ENCODE results near the gene HMCN2. TPM values are rescaled to one million over a fixed set of nuclear protein-coding genes. Genes with fewer than 3 reads are reported as not detected.

Gene HMCN2
- total RNA-seq, 4 donors from 2014 or later: 9.6 to 21.1 (median 15.5) TPM

DNA sequence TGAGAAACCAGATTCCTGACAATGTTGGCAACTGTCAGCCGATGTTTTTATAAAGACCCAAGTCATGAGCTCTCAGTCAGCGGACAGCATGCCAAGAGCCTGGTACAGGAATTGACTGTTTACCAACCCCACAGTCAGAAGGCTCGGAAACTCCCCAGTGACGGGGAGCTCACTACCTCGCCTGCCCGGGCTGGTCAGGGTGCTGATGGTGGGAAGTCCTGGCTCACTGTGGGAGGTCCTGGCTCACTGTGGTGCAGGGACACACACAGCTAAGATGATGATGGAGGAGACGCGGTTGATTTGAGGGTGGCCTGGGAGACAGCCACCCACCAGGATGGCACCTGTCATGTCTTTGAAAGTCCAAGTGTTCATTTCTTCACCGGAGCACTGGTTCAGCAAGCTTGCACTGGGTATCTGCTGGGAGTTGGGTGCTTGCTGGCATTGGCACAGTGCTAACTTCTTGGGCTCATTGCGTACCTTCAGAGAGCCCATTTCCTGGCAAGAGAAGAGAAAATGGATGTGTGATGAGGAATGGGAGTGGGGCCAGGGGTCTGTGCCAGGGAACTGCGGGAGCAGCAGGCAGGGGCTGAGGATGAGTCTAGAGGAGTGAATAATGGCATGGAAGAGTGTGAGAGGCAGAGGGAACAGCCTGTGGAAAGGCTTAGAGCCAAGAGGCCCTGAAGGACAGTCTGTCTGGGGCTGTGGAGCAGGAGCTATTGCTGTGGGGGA lies 194.5 kb downstream of the HMCN2 start:
- TF ChIP-seq CTCF (IDR thresholded peaks at IDR 0.05): no peak
- TF ChIP-seq POLR2A (IDR thresholded peaks at IDR 0.05): no peak
- TF ChIP-seq EP300 (IDR thresholded peaks at IDR 0.05): no peak
- no peak for TF ChIP-seq POLR2AphosphoS5 (IDR thresholded peaks at IDR 0.05)
- H3K27me3 ChIP-seq: no peaks in the 10 kb centered on the region
- H3K9me3 ChIP-seq: no peaks in the 10 kb centered on the region
- peaks cover 0 to 41% of the 10 kb centered on the region in 2 donors for H3K36me3 ChIP-seq
- H3K4me1 ChIP-seq: peaks cover 0 to 9% (median 0%) of the 10 kb centered on the region in 3 donors
- ATAC-seq: no peak
- no peak overlapping the region for H3K27ac ChIP-seq
- no peak overlapping the region for H3K4me3 ChIP-seq
- 0 to 64% methylated on average over 1 to 3 of the region's 11 CpGs for WGBS, 2 donors (ENCODE audit: low coverage in 1 of 2)

- no CpG with 5 or more reads among the region's 22 CpGs for WGBS, 2 donors (ENCODE audit: low coverage in 1 of 2)
- ATAC-seq: peak; percentile 44
- TF ChIP-seq CTCF (IDR thresholded peaks at IDR 0.05) (peak in 3 of 4 experiments; percentile 88 to 97 (median 93)), EP300 (IDR thresholded peaks at IDR 0.05) (no peak)
Measured at GRCh38 chr9:130461218-130461630, 195.7 kb downstream of the HMCN2 start.

DNA sequence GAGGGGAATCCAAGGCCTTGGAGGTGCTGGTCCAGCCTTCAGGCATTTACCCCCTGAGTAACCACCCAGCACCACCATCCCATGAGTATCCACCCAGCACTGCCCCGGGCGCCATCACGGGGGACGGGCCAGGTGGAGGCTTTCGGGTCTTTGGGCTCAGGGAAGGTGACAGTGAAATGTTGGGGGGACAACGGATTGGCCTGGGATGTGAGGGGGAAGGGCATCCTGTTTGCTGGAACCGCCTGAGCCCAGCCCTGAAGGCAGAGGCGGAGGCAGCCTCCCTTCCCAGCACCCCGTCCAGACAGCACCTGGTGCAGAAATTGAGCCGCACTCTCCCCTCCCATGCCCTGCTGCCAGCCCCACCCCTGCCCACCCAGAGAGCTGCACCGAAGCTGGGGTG lies 196.2 kb downstream of the HMCN2 start:
- H3K27me3 ChIP-seq: no peaks in the 10 kb centered on the region
- no peaks in the 10 kb centered on the region for H3K9me3 ChIP-seq
- no peak overlapping the region for H3K27ac ChIP-seq
- peaks cover 0 to 57% of the 10 kb centered on the region in 2 donors for H3K36me3 ChIP-seq
- no CpG with 5 or more reads among the region's 11 CpGs for WGBS, 2 donors (ENCODE audit: low coverage in 1 of 2)
- no peak overlapping the region for H3K4me3 ChIP-seq
- H3K4me1 ChIP-seq: peaks cover 0 to 9% (median 0%) of the 10 kb centered on the region in 3 donors
- no peak for TF ChIP-seq EP300 (IDR thresholded peaks at IDR 0.05)
- ATAC-seq: no peak

More at GRCh38 chr9:130461218-130461630, 195.7 kb downstream of the HMCN2 start:
- Histone ChIP-seq H3K27me3 (no peaks in the 10 kb centered on the region), H3K36me3 (peaks cover 0 to 52% of the 10 kb centered on the region in 2 donors), H3K27ac (no peak overlapping the region), H3K4me1 (peaks cover 0 to 9% (median 0%) of the 10 kb centered on the region in 3 donors), H3K9me3 (no peaks in the 10 kb centered on the region), H3K4me3 (no peak overlapping the region)

DNA sequence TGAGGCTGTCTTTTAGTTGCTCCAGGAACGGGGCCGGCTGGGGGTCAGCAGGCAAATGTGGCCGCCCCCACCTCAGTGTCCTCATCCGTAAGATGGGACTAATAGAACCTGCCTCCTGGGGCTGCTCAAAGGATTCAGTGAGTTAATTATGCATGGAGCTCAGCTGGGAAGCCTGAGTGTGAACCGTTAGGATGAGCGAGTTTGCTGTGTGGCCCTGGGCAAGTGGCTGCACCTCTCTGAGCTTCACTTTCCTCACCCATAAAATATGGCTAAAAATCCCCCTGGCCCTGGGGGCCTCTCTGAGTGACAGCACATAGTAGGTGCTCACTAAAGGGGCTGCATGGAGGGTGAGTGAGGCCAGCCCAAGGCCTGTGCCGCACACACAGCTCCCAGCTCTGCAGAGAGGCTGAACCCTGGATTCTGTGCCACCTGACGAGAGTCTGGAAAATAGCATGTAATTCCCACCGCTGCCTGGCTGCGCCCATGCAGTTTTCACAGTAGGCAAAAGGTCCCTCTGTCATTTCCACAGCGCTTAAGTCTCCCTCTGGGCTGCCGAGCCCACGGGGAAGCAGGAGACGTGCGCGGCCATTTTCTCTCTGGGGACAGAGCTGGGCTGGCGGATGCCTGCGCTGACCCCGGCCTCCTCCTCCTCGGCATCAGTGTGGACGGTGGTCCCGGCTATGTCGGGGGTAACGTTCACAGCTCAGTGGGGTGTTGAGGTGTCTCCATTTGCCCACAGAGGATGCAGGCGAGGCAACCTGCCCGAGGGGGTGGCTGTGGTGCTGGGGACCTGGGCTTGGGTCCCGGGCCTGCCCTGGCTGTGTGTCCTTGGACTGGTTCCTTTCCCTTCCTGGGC lies 197.4 kb downstream of the HMCN2 start:
- H3K4me1 ChIP-seq: peaks cover 0 to 9% (median 0%) of the 10 kb centered on the region in 3 donors
- TF ChIP-seq POLR2A (IDR thresholded peaks at IDR 0.05): no peak
- TF ChIP-seq POLR2AphosphoS5 (IDR thresholded peaks at IDR 0.05): no peak
- no peak for TF ChIP-seq CTCF (IDR thresholded peaks at IDR 0.05)
- TF ChIP-seq EP300 (IDR thresholded peaks at IDR 0.05): no peak
- H3K27ac ChIP-seq: no peak overlapping the region
- WGBS, 2 donors (ENCODE audit: low coverage in 1 of 2): 100% methylated on average over 2 of the region's 27 CpGs; no CpG with 5 or more reads in 1 of the 2 donors
- H3K4me3 ChIP-seq: no peak overlapping the region
- H3K27me3 ChIP-seq: no peaks in the 10 kb centered on the region
- H3K36me3 ChIP-seq: peaks cover 0 to 69% of the 10 kb centered on the region in 2 donors
- H3K9me3 ChIP-seq: no peaks in the 10 kb centered on the region
- ATAC-seq: no peak
